GM21825 (cell line): ENCODE measurements around the gene AFF3.
"Not testable (repeated sequence)": the region's sequence is repeated elsewhere in the genome, so short reads cannot be mapped to it uniquely, and the experiment has no call there.

ENCODE experiments used
- ATAC-seq: cut with Tn5 transposase; IDR thresholded peaks from one replicate; pipeline ENCODE4 v1.9.1; 2021; ENCODE audit warnings: mild to moderate bottlenecking, moderate library complexity; ENCODE audit not compliant: unreplicated experiment

Gene AFF3

DNA sequence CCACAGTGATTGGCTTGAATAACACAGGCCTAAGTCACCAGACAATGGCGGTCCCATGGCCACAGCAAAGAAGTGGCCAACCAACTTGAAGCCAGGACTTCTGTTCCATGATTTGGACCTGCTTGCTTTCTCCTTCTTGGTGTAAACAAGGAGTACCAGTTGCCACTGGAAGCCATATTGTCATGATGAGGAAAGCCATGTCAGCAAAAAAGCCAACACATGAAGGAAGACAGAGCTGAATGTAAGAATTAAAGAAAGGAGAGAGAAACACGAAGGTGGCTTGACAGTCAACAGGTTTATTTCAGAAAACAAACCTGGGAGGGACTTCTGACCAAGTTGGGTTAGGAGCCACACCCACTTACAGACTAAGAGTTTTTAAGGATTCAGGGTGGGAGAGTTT lies 620.2 kb downstream of the AFF3 start:
- no peak for ATAC-seq

DNA sequence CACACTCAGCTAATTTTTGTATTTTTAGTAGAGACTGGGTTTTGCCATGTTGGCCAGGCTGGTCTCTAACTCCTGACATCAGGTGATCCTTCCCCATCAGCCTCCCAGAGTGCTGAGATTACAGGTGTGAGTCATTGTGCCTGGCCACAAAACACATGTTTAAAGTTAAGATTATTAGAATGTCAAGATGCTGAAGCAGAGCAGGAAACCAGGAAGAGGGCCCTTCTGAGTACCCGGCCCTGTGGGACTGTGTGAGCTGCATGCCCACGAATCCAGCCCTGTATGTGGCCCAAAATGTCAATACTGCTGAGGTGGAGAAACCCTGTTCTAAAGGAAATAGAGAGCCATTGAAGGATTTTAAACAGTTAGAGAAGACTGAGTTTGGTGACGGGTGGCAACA lies 621.6 kb downstream of the AFF3 start:
- ATAC-seq, result no peak

DNA sequence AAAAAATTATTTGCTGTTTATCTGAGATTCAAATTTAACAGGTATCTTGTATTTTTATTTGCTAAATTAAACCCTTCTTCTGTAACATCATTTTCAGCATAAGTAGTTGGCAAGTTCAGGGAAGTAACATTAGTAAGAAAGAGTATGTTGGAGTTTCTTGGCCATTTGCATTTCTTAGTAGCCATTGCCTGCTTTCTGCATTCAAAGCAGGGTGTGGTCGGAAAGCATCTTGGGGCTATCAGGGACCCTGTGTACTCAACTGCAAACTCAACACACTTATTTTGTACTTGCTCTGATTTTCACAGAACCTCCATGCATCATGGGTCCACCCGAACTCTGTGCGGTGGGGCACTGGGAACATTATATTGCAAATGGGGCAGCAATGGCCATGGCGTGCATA lies 622.2 kb downstream of the AFF3 start:
- ATAC-seq, result no peak

DNA sequence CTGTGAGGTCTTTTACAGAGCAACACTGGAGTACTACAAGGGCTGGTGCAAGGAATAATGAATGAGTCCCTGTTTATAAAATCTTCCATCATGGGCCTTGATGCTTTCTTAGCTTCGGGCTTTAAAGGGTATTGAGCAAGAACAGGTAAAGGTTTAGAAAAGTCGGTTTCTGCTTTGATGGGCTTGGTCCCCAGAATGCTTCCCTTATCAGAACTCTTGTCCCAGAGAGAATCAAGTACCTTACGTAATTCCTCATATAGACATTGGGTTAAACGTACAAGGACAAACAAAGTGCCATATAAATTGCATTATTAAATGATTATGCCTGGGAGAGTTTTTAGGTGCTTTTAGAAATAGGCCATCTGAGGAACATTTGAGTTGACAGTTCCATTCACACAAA lies 628.0 kb downstream of the AFF3 start:
- no peak for ATAC-seq

DNA sequence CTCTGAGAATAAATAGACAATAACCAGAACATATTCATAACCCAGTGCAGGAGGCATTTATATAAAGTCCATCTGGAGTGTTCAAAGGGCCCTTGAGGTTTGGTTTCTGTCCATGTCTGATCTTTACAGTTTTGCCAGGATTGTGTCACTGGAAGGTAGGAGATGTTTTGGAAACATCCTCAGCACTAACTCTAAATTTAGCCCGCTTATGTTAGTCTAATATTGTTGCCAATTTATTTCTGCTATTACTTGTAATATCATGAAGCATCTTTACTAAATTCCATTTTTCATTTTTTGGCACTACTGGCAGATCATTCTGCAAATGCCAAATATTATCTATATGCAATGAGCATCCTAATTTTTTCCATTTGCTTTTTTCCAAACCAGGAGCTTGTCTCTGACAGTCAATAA lies 630.2 kb downstream of the AFF3 start:
- no peak for ATAC-seq

DNA sequence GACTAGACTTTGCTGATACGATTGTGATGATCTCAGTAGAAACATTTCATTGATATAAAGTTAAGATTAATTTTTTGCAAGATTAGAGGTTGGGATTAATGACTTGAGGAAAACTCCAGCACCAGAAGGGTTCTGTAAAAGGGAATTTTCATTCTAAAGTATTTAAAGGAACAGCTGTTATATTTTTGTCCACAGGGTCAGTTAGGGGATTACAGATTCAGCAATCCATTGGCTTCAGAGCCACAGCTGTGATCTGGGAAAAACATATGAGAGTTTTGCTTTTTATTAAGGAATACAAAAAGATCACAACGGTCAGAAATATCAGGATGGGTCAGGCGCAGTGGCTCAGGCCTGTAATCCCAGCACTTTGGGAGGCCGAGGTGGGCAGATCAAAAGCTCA lies 633.0 kb downstream of the AFF3 start:
- no peak for ATAC-seq

DNA sequence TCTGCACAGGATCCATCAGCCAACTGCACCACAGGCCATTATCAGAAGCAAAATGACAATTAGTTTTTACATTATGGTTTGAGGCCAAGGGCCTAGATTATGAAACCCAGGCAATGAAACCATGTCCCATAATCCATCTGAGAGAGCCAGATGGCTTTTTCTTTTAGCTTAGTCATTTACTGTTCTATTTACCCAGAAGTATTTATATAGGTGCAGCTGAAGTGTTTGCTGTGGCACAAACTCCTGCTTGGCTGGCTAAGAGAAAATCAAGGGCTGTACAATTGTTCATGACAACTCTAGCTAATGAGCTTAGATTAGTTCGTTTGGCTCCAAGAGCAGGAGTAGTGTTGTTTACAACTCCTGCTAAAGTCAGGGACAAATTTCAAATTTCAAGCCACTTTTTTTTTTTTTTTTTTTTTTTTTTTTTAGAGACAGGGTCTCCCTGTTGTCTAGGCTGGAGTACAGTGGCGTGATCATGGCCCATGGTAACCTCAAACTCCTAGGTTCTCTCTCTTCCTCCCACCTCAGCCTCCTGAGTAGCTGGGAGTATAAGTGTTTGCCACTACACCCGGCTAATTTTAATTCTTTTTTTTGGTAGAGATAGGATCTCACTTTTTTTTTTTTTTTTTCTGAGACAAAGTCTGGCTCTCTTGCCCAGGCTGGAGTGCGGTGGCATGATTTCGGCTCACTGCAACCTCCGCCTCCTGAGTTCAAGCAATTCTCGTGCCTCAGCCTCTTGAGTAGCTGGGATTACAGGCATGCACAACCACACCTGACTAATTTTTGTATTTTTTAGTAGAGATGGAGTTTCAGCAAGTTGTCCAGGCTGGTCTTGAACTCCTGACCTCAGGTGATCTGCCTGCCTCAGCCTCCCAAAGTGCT lies 634.2 kb downstream of the AFF3 start:
- no peak for ATAC-seq

DNA sequence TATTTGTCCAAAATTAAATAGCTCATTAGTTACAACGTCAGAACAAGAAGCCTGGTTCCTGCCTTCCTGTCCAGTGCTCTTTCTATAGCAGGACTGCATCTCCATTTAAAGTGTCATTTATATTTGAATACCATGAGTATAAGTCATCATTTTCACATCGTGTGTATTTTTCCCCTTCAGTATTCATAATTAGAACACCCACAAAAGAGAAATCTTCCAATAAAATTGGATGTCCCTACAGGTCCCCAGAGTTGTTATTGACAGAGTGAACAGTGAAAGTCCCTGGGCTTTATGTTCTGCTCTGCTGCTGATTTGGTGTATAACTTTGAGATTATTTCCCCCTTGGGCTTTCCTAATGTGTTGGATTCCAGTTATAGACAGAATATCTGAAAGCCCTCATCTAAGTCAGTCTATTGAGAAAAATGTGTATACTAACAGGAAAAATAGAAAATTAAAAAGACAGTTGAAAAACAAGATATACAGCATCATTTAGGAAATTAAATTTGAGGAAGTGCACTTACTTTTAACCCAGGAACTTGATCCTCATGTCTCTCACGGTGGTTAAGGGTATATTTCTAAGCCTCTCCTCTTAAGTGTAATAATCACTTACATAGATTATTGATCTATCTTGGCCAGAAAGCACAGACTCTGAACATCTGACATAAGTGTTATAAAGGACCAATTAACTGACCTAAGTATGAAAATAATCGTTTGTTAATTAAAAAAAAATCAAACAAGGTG lies 637.4 kb downstream of the AFF3 start:
- no peak for ATAC-seq

DNA sequence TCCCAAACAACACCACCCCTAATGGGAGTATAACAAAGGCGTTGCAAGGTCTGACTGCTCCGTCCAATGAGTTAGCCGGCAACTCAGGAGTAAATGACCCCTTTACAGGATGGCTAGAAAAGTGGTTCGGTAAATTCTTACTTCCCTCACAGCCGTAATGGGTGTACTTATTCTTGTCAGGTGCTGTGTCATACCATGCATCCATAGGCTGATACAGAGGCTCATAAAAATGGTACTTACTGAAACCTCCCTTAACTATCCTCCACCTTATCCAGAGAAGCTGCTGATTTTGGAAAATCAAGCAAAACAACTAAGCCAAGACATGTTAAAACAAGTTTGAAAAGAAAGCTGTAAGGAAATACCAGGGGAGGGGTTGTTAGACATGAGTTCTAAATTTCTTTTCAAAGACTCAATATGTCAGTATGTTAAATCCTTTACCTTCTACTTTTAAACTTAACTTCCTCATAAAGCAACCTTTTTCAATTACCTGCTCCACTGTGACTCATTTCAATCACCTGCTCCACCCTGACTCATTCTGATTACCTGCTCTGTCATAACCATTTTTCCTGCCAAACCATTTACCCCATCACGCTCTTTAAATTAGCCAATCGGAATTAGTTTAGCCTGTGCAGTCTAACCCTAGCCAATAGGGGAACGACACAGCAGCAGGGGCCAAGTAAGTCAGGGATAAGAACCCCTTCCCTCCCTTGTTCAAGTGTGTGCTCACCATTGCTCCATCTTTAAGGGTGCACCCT lies 638.6 kb downstream of the AFF3 start:
- not testable (repeated sequence) for ATAC-seq

DNA sequence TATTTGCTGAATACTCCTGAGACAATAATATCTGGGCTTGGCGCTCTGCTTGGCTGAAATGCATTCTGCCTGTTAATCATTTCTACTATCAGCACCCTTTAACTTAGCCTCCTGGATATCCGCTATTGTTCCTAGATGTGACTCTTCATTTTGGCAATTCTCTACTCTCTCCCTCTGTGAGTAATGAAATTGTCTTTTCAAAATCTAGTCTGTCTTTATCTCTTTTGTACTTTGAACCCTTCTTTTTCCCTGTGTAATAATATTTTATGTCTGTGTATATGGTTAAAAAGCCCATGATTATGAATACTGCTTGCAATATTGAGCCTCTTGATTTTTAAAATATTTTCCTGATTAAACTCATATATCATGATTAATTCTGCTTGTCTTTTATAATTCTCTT lies 646.4 kb downstream of the AFF3 start:
- ATAC-seq, result no peak
